K562 (cell line): Measurements from ENCODE around the gene SUPT7L. TPM values are rescaled to one million over a fixed set of nuclear protein-coding genes. Genes with fewer than 3 reads are reported as not detected.
A peak's percentile ranks its signal among the peaks of the same experiment; 100 is the strongest.

Experiments used
- ATAC-seq: fragments of 200-7000 bp; cut with Tn5 transposase; 3 replicates; pipeline ENCODE4 v1.9.1; 2020; ENCODE audit warnings: moderate library complexity
- BruUV-seq: library from RNA; stranded (reverse); fragments of 400-500 nt; replicated peaks from 2 replicates; lab custom pipeline; 2021; lab: Mats Ljungman, UMichigan
- CTCF ChIA-PET: fragments of 300-600 bp; formaldehyde crosslinking; extraction: SDS; loops from one replicate; lab custom pipeline; 2021; ENCODE audit warnings: low intra/inter-chr PET ratio; lab: Yijun Ruan, JAX
- POLR2A ChIA-PET: fragments of 300-600, 350-650 bp; sonication (Branson Sonifier 250); formaldehyde crosslinking; extraction: SDS; loops from one replicate; lab custom pipeline; 2021; ENCODE audit warnings: antibody characterized with exemption, inconsistent platforms; lab: Yijun Ruan, JAX
- DNase-seq, 4 experiments: peaks; one replicate each; pipeline versions ENCODE4 v3.0.0 to v3.0.0-alpha.2; 2011 to 2018; ENCODE audit warnings: low spot score in 3 of 4, mixed read lengths in 3 of 4; ENCODE audit errors: extremely low read depth in 1 of 4
- FAIRE-seq: peaks from 2 replicates; lab custom pipeline; 2011; peaks lifted over from hg19 to GRCh38; lab: Jason Lieb, UNC
- H2AFZ ChIP-seq: 2 replicates; pipeline ENCODE4 v1.6.0; 2011; ENCODE audit warnings: low read depth, low read length, control low read depth, inconsistent platforms
- H3K27ac ChIP-seq: fragments of 200-600 bp; 3 replicates; pipeline ENCODE4 v1.8.0; 2011; ENCODE audit warnings: low read depth, mild to moderate bottlenecking, control low read depth, inconsistent platforms, low read length, moderate library complexity, mixed read lengths; ENCODE audit errors: extremely low read depth
- H3K27me3 ChIP-seq, 2 experiments: fragments of 300-600 bp in 1 of 2; 2 replicates in 1 of 2; 3 replicates in 1 of 2; pipeline versions ENCODE4 v1.6.0 to v1.8.0; 2011; ENCODE audit warnings: inconsistent platforms in 2 of 2, low read length in 2 of 2, mild to moderate bottlenecking in 1 of 2, mixed read lengths in 1 of 2, moderate library complexity in 1 of 2; ENCODE audit not compliant: control insufficient read depth in 2 of 2, insufficient read depth in 2 of 2
- H3K36me3 ChIP-seq: fragments of 300-600 bp; 3 replicates; pipeline ENCODE4 v1.8.0; 2011; ENCODE audit warnings: mild to moderate bottlenecking, low read length, inconsistent platforms; ENCODE audit not compliant: control insufficient read depth, insufficient read depth
- H3K4me1 ChIP-seq, 2 experiments: fragments of 200-600 bp in 1 of 2; replicated peaks in 1 of 2; 2 replicates in 1 of 2; 3 replicates in 1 of 2; pipeline versions ENCODE4 v1.5.1 to v1.8.0; 2011; ENCODE audit warnings: inconsistent platforms in 2 of 2, low read length in 2 of 2, mild to moderate bottlenecking in 1 of 2, mixed read lengths in 1 of 2, moderate library complexity in 1 of 2; ENCODE audit not compliant: control insufficient read depth in 2 of 2, insufficient read depth in 2 of 2
- H3K4me2 ChIP-seq: 2 replicates; pipeline ENCODE4 v1.6.1; 2011; ENCODE audit warnings: low read length, control low read depth, inconsistent platforms, mixed read lengths; ENCODE audit not compliant: insufficient read depth
- H3K4me3 ChIP-seq: fragments of 200-600 bp; sonication (generic), shearing (Covaris generic); 2 replicates; pipeline ENCODE4 v1.5.1; 2016; ENCODE audit warnings: control low read depth, inconsistent platforms
- H3K79me2 ChIP-seq: fragments of 200-600 bp; 3 replicates; pipeline ENCODE4 v1.8.0; 2011; ENCODE audit warnings: low read length, inconsistent platforms; ENCODE audit not compliant: control insufficient read depth, insufficient read depth
- H3K9ac ChIP-seq, 2 experiments: 2 replicates each; pipeline versions ENCODE4 v1.6.0 to v1.6.1; 2011; ENCODE audit warnings: low read depth in 2 of 2, low read length in 2 of 2, control low read depth in 1 of 2, inconsistent platforms in 1 of 2, mild to moderate bottlenecking in 1 of 2, mixed read lengths in 1 of 2; ENCODE audit not compliant: insufficient read depth in 1 of 2
- H3K9me1 ChIP-seq: one replicate; pipeline ENCODE4 v1.6.0; 2011; ENCODE audit warnings: inconsistent platforms, mild to moderate bottlenecking, low read length, moderate library complexity; ENCODE audit not compliant: control insufficient read depth, insufficient read depth
- H3K9me3 ChIP-seq: replicated peaks from 2 replicates; pipeline ENCODE4 v1.5.1; 2011; ENCODE audit warnings: low read depth, low read length, inconsistent platforms; ENCODE audit not compliant: control insufficient read depth, insufficient read depth
- H4K20me1 ChIP-seq: replicated peaks from 2 replicates; pipeline ENCODE4 v1.6.1; 2011; ENCODE audit warnings: low read length, inconsistent platforms, mixed read lengths; ENCODE audit not compliant: control insufficient read depth, insufficient read depth
- CEBPG ChIP-seq, 3 experiments: fragments of 200-800 bp in 1 of 3; sonication (Bioruptor generic) in 1 of 3; sonication (generic) in 1 of 3; formaldehyde crosslinking in 1 of 3; IDR thresholded peaks in 2 of 3; conservative IDR thresholded peaks in 1 of 3; 2 replicates each; pipeline versions ENCODE4 v1.6.1 to v1.8.0; 2016 to 2022; ENCODE audit warnings: missing compliant biosample characterization in 2 of 3, missing genetic modification characterization in 2 of 3, mild to moderate bottlenecking in 1 of 3, missing genetic modification reagents in 1 of 3
- CLOCK ChIP-seq: fragments of 250-450 bp; sonication (Bioruptor Pico); IDR thresholded peaks from 2 replicates; pipeline ENCODE4 v1.4.0; 2020; ENCODE audit warnings: mild to moderate bottlenecking, moderate library complexity, borderline replicate concordance
- CREB3 ChIP-seq: fragments of 450-650 bp; conservative IDR thresholded peaks from 2 replicates; pipeline ENCODE4 v1.6.1; 2016; ENCODE audit warnings: missing genetic modification characterization, low read depth, mild to moderate bottlenecking, missing compliant biosample characterization, moderate library complexity
- CREB5 ChIP-seq: fragments of 250-450 bp; sonication (Bioruptor Pico); IDR thresholded peaks from 2 replicates; pipeline ENCODE4 v1.5.0; 2020; ENCODE audit warnings: mild to moderate bottlenecking
- KAT2B ChIP-seq: IDR thresholded peaks from one replicate; pipeline ENCODE4 v1.6.1; 2012; ENCODE audit warnings: low read depth, mild to moderate bottlenecking, control low read depth, inconsistent platforms, low read length, moderate library complexity
- KLF10 ChIP-seq: fragments of 250-450 bp; sonication (Bioruptor Pico); IDR thresholded peaks from 2 replicates; pipeline ENCODE4 v1.6.1; 2021; ENCODE audit warnings: matching md5 sums
- MTA1 ChIP-seq: fragments of 450-650 bp; IDR thresholded peaks from 2 replicates; pipeline ENCODE4 v1.6.1; 2017; ENCODE audit warnings: borderline replicate concordance
- RBM17 ChIP-seq: fragments of 200-400 bp; formaldehyde crosslinking; IDR thresholded peaks from 2 replicates; pipeline ENCODE4 v1.6.1; 2017; ENCODE audit warnings: low read depth, mild to moderate bottlenecking, low read length, borderline replicate concordance
- RBM25 ChIP-seq: fragments of 200-400 bp; formaldehyde crosslinking; IDR thresholded peaks from 2 replicates; pipeline ENCODE4 v1.6.1; 2018; ENCODE audit warnings: low read length, low read depth, moderate library complexity; ENCODE audit not compliant: severe bottlenecking
- ZFP36 ChIP-seq: fragments of 150-350 bp; IDR thresholded peaks from 2 replicates; pipeline ENCODE4 v1.6.1; 2018; ENCODE audit warnings: low read length, low read depth; ENCODE audit not compliant: partially characterized antibody
- WGBS: fragments of 100-300 bp; shearing (Covaris generic); methylation state at CpG from one replicate; pipeline ENCODE4 v1.1.6; 2016; ENCODE audit warnings: low coverage, mixed read lengths; ENCODE audit not compliant: insufficient coverage; ENCODE audit errors: missing lambda C conversion rate; 5-methylcytosine and 5-hydroxymethylcytosine counted together
- in situ Hi-C: fragments of 300-500 bp; cut with MboI; formaldehyde crosslinking; loops from 4 replicates; pipeline ENCODE4 v1.15.0; 2018; ENCODE audit warnings: inconsistent platforms, mixed read lengths
- intact Hi-C: fragments of 100-400 bp; cut with micrococcal nuclease; formaldehyde crosslinking; loops from 2 replicates; pipeline ENCODE4 v1.14.2; 2022
- polyA plus RNA-seq, 8 experiments: library from polyadenylated mRNA; depleted of rRNA in 4 of 8; stranded (reverse) in 5 of 8; unstranded in 3 of 8; fragments of >200 nt; fragmentation: Nextera tagmentation in 2 of 8; fragmentation: Illumina TruSeq in 1 of 8; extraction: Ambion mirVana in 2 of 8; extraction: Trizol in 1 of 8; gene quantifications; 2 replicates each; pipeline versions ENCODE4 v1.2.1 to v1.2.3, GENCODE V29; 2011 to 2014; ENCODE audit warnings: inconsistent platforms in 1 of 8, missing spikeins in 1 of 8
- total RNA-seq, 7 experiments: library from RNA; depleted of rRNA in 6 of 7; stranded (reverse); fragments of >200 nt in 6 of 7; fragmentation: Illumina TruSeq in 2 of 7; extraction: Trizol in 2 of 7; gene quantifications; 2 replicates each; pipeline versions ENCODE4 v1.2.1 to v1.2.3, GENCODE V29; 2011 to 2021; ENCODE audit warnings: low replicate concordance in 1 of 7

SUPT7L gene
- total and polyA plus RNA-seq, 9 of the 15 experiments (the other 6 are each of a cell fraction or from before 2014, with no cell fraction given), result 22.0 to 72.8 (median 40.2) TPM

- in situ Hi-C loops (no loop called here), intact Hi-C loops (no loop called here)
- CTCF ChIA-PET, result no interaction called here
- no peak overlapping the region for H3K4me3 ChIP-seq
- FAIRE-seq, result no peak
- H4K20me1 ChIP-seq, result no peaks in the 10 kb centered on the region
- no peaks in the 10 kb centered on the region for H3K36me3 ChIP-seq
- TF ChIP-seq KAT2B (no peak), CREB3 (tag) (no peak), CREB5 (CRISPR knock-in tag) (no peak), CLOCK (CRISPR knock-in tag) (no peak), MTA1 (no peak), RBM25 (peak; percentile 66), CEBPG (CRISPR knock-in tag; IDR thresholded peaks at IDR 0.05) (no peak), CEBPG (tag; conservative IDR thresholded peaks at IDR 0.05 in 1 of 2, IDR thresholded peaks at IDR 0.05 in 1 of 2) (0 out of 4 replicates have a peak, but pooled peaks of 1 of the 2 experiments have one; percentile 14), KLF10 (CRISPR knock-in tag) (no peak), RBM17 (no peak), ZFP36 (peak; percentile 70)
- ATAC-seq, result no peak
- BruUV-seq, result no TSS peak
- no peaks in the 10 kb centered on the region for H3K9me1 ChIP-seq
- H3K79me2 ChIP-seq, result no peaks in the 10 kb centered on the region
- H3K27me3 ChIP-seq, result peaks cover 8 to 14% of the 10 kb centered on the region in 2 experiments; a peak in 4 of 5 replicates
- H3K9ac ChIP-seq, result no peak overlapping the region
- H3K27ac ChIP-seq, result no peak overlapping the region
- DNase-seq, result no peak
- H2AFZ ChIP-seq, result no peak overlapping the region
- 16% methylated on average over 8 of the region's 8 CpGs for WGBS
- POLR2A ChIA-PET, result interaction anchor here (0.6 to 1.2 kb wide), 2 partner anchors 11 to 669 kb away, joined by 3 read pairs; no protein-coding TSS in a partner anchor
- no peak overlapping the region for H3K4me2 ChIP-seq
- H3K4me1 ChIP-seq, result peaks cover 6 to 7% of the 10 kb centered on the region in 2 experiments; a peak in 4 of 5 replicates
- H3K9me3 ChIP-seq, result no peaks in the 10 kb centered on the region
Measured at GRCh38 chr2:27710640-27711430, 47.4 kb upstream of the SUPT7L start.
